SHP77 treated with DMSO at 0.1 percent for 48 hours (cell line): ENCODE results near the gene PLA2G4C.
"Not testable (repeated sequence)": the region's sequence is repeated elsewhere in the genome, so short reads cannot be mapped to it uniquely, and the experiment has no call there.

ENCODE experiments used
- DNase-seq: peaks from one replicate; lab custom pipeline; 2025; lab: John Stamatoyannopoulos, UW

Gene PLA2G4C

DNA sequence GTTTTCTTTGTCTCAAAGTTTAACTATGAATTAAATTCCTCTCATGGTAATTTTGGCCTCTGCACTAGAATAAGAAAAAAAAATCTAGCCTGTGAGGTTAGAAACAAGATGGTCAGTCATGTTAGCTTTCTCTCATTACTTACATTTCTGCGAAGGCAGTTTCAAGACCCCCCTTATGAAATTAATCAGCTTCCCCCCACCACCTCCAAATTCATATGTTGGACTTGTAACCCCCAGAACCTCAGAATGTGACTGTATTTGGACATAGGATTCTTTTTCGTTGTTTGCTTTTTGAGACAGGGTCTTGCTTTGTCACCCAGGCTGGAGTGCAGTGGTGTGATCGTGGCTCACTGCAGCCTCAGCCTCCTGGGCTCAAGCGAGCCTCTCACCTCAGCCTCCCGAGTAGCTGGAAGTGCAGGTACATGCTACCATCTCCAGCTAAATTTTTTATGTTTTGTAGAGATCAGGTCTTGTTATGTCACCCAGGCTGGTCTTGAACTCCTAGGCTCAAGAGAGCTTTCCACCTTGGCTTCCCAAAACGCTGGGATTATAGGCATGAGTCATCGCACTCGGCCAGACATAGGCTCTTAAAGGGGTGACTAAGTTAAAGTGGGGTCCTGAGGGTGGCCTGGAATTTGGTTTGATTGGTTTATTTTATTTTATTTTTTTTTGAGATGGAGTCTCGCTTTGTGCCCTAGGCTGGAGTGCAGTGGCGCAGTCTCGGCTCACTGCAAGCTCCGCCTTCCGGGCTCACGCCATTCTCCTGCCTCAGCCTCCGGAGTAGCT lies 1.4 kb downstream of the PLA2G4C start:
- no peak for DNase-seq

DNA sequence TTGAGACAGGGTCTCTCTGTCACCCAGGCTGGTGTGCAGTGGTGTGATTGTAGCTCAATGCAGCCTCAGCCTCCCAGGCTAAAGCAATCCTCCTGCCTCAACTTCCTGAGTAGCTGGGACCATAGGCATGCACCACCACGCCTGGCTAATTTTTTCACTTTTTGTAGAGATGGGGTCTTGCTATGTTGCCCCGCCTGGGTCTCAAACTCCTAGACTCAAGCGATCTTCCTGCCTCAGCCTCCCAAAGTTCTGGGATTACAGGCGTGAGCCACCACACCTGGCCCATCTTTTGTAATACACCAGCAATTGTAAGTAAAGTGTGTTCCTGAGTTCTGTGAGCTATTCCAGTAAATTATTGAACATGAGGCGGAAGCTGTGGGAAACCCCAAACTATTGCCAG lies 6.7 kb downstream of the PLA2G4C start:
- DNase-seq, result no peak

DNA sequence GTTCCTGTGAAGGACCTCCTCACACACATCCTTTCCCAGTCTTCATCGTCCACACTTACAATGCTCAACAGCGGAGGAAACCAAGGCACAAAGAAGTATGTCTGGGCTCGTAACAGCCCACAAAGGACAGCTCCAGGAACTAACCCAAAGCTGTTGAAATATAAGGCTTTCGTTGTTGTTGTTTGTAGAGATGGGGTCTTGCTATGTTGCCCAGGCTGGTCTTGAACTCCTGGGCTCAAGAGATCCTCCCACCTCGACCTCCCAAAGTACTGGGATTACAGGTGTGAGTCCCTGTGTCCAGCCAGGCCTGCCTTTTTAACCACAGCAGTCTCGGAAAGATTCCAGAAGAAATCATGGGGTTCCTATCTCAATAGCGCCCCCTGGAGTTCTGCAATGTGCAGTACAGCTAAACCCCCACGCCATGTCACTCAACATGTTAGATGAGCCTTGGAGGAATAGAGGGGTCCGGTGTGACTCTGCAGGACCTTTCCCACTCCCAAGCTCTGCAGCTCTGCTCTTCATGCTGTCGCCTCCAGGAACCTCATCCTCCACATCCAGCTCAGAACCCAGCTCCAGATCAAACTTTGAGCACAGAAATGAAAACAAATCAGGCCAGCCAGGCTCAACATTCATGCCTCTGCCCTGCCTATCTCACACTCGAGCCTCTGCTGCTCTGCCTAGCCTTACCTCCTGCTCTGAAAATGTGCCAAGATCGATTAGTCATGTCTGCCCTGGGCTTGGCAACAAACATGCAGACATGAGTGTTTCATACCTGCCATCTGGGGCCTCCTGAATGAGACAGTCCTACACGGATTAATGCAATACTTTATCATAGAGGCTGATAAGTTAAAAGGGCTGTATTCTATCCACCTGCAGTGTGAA lies 7.5 kb downstream of the PLA2G4C start:
- peak; percentile 15 for DNase-seq

DNA sequence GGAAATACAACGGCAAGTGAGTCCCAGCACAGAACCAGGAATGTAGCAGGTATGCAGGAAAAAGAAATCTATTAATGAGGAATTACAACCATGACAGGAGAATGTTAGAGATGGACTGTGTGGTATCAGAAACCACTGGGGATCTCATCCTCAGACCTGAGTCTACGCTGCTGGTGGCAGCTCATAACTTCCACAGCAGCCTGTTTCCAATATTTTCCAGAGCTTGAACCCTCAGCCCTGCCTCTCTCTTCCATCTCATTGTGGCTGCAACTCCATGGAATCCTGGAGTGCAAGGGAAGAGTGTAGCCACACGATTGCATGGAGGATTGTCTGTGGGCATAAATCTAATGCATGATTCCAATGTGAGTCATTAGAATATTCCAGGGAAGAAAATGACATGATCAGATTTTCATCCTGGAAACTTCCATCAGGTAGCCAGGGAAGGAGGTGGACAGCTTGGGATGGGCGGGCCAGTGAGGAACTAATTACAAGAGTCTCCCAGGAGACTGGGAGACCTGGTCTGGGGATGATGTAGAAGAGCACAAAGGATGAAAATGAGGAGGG lies 14.9 kb downstream of the PLA2G4C start:
- no peak for DNase-seq

DNA sequence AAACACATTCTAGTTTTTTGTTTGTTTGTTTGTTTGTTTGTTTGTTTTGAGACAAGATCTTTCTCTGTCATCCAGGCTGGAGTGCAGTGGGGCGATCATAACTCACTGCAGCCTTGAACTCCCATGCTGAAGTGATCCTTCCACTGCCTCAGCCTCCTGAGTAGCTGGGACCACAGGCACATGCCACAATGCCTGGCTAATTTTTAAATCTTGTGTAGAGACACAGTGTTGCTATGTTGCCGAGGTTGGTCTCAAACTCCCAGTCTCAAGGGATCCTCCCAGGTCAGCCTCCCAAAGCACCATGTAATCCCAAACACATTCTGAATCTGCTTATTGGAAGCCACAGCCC lies 15.8 kb downstream of the PLA2G4C start:
- DNase-seq, result no peak

DNA sequence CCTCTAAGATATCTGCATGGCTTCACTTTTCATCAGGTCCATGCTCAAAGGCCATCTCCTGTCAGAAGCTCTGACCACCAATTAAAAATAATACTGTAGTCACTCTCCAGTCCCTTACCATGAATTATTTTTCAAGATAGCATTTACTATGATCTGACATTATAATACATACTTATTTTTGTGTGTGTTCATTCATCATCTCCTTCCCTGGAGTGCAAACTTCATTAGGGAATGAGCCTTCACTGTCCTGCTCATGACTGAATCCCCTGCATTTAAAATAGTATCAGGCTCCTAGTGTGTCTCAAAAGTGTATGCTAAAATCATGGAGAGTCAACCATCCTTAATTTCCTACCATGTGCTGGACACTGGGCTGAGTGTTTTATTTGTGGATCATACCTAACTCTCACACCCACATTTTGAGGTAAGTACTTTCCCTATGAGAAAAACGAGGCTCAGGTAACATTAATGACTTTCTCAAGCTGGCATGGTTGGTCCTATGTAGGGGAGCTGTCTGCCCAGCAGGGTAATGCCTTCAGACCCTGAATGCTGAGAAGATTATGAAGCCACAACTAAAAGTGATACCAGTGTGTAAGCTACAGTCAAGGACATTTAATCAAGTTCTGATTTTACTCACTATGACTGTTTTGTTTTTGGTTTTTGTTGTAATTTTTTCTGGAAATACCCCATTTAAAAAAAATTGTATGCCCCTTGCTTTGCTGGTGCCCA lies 16.3 kb downstream of the PLA2G4C start:
- DNase-seq, result no peak

DNA sequence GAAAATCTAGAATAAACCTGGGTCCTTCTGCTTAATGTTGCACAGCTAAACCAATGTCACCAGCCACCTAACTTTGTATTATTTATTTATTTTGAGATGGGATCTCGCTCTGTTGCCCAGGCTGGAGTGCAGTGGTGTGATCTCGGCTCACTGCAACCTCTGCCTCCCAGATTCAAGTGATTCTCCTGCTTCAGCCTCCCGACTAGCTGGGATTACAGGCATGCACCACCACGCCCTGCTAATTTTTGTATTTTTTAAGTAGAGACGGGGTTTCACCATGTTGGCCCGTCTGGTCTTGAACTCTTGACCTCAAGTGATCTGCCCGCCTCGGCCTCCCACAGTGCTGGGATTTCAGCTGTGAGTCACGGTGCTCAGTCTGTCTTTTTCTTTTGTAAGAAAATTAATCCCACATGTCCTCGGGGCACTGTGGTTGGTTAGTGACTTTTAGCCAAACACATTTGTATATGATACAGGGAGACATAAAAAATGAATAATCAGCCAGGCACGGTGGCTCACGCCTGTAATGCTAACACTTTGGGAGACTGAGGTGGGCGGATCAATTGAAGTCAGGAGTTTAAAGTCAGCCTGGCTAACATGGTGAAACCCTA lies 19.4 kb downstream of the PLA2G4C start:
- not testable (repeated sequence) for DNase-seq

DNA sequence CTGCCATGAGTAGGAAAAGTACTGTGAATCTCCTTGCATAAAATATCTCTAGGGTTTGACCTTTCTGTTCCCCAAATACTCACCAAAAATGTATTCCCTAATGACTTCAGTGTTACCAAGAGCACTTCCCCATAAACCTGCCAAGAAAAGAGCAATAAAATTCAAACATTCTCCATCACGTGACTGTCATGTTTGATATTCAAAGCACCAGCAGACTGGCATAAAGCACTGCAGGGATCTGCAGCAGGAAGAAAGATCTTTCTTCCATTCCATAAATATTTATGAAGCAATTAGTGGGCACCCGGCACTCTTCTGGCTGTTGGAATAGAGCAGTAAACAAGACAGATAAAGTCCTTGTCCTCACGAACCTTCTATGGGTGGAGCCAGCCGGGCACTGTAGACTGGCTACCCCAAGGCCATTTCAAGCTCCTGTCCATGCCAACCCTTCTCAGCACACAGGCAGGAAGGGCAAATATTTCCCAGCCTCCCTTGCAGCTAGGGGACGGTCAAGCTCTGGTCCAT lies 20.3 kb downstream of the PLA2G4C start:
- DNase-seq, result no peak

DNA sequence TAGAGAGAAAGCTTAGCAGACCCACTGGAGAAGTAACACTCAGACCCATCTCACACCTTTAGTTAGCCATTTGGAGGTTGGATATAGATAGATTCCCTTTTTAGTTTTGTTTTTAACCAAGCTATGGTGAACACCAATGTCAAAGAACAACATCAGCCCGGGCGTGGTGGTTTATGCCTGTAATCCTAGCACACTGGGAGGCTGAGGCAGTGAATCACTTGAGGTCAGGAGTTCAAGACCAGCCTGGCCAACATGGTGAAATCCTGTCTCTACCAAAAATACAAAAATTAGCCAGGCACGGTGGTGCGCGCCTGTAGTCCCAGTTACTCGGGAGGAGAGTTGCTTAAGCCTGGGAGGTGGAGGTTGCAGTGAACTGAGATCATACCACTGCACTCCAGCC lies 21.6 kb downstream of the PLA2G4C start:
- DNase-seq, result not testable (repeated sequence)

DNA sequence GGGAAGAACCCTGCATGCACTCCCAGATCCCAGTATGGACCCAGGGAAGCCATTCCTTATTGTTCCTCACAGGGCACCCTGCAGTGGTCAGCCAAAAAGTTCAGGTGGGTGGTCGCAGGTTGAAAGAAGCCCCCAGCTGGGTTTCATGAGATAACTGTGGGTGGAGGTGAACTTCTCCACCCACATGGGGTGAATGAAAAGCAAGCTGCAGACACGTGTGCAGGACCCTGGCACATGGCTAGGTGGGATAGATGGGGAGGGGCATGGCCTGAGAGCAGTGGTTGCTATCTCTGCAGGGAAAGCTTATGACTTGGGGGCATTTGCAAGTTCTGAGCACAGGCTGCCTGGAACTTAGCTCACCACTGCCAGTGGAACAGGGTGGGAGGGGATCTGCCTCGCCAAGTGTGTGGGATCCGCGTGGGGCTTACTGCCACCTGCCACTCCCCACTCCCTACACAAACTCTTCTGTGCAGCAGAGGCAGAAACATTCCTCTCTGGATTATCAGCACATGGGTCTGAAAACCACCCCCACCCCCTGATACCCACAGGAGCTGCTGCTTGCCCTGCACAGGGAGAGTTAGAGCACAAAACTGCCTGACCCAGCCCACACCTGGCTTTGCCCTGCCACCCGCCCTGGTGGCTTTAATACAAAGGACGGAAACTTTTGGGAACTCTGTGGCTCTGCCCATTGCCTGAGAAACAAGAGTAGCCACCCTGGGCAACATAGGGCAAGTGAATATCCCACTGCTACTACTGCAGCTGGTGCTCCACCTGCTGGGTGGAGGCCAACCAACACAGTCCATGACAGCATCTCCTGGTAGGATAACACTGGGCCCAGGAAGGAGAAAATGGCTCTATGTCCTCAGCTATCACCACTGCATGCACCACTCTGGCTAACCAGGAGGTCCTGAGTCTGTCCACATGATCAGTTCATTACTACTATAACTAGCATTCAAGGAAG lies 24.4 kb downstream of the PLA2G4C start:
- no peak for DNase-seq

DNA sequence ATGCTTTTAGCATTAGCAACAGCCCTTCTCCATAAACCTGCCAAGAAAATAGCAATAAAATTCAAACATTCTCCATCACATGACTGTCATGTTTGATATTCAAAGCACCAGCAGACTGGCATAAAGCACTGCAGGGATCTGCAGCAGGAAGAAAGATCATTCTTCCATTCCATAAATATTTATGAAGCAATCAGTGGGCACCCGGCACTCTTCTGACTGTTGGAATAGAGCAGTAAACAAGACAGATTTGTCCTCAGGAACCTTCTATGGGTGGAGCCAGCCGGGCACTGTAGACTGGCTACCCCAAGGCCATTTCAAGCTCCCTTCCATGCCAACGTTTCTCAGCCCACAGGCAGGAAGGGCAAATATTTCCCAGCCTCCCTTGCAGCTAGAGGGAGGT lies 25.5 kb downstream of the PLA2G4C start:
- DNase-seq, result no peak

DNA sequence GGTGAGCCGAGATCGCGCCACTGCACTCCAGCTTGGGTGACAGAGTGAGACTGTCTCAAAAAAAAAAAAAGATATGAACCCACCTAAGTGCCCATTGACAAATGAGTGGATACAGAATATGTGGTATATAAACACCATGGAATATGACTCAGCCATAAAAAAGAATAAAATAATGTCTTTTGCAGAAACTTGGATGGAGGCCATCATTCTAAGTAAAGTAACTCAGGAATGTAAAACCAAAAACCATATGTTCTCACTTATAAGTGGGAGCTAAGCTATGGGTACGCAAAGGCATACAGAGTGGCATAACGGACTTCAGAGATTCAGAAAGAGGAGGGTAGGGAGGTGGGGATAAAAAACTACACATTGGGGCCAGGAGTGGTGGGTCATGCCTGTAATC lies 29.5 kb downstream of the PLA2G4C start:
- no peak for DNase-seq

DNA sequence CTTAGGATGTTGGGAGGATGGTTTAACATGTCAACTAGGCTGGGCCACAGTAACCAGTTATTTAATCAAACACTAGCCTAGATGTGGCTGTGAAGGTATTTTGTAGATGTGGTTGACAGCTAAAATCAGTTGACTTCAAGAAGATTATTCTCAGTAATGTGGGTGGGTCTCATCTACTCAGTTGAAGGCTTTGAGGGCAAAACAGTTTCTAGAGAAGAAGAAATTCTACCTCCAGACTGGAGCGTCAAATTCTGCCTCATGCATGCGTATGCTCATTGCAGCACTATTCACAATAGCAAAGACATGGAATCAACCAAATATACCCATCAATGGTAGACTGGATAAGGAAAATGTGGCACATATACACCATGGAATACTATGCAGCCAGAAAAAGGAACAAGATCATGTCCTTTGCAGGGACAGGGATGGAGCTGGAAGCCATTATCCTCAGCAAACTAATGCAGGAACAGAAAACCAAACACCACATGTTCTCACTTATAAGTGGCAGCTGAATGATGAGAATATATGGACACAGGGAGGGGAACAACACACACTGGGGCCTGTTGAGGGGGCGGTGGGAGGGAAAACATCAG lies 40.3 kb downstream of the PLA2G4C start:
- DNase-seq, result not testable (repeated sequence)

DNA sequence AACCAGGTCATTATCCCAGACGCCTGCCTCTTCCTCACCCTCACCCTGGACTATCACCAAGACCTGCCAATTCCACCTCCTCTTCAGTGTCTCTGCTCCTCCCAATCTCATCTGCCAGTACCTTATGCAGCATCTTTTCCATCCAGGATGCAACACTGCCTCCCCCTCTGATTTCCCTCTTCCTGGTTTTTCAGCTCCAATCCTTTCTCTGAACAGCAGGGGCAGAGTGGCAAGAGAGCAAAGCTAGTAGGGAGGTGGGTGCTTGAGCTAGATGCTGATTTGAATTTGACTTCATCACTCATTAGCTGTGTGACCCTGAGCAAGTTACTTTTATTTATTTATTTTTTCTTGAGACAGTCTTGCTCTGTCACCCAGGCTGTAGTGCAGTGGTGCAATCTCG lies 41.2 kb downstream of the PLA2G4C start:
- no peak for DNase-seq

DNA sequence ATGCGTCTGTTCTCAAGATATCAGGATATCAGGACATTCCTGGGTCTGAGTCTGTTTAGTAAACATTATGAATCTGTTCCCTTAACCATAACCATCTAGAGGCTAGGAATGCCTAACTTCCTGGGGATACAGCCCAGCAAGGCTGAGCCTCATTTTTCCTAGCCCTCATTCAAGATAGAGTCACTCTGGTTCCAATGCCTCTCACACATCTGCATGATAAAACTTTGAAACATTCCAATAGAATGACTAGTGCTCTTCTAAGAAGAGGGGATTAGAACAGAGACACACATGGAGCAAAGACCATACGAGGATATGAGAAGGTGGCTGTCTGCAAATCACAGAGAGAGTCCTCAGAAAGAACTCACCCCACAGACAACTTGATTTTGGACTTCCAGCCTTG lies 46.1 kb downstream of the PLA2G4C start:
- no peak for DNase-seq

DNA sequence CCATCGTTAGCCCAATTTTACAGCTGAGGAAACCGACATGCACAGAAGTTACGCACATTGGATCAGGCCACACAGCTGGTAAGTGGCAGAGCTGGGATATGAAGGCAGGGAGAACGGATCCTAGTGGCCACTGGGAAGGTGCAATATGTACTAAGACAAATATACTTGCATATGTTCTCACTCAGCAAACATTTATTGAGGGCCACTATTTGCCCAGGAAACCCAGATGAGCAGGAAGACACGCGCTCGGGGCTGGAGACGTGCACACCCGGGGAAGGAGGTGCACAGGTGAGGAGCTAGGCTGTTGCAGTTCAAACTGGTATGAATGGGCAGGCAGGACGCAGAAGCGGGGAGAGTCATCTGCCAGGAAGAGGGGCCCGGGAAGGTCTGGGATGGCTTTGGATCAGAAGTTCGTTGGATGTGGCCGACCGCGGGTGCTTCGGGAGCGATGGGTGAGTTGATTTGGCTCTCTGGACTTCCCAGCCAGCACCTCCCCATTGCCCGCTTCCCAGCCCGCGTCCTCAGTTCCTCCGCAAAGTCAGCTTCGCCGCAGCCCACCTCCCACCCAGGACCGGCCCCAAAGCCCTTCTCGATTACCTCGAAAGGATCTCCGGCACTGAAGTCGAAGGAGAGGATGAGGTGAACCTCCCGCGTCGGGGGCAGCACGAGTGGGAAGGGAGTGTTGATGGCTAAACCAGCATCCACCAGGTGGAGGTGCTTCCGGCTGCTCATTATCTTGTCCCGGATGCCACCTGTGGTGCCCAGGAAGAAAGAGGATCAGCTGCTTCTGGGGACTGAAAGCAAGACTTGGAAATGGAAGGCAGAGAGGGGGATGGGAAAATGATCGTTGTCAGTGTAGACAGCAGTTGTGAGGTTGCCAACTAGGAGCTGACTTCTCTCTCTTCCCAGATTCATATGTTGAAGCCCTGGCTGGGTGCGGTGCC lies 48.9 kb downstream of the PLA2G4C start:
- no peak for DNase-seq

DNA sequence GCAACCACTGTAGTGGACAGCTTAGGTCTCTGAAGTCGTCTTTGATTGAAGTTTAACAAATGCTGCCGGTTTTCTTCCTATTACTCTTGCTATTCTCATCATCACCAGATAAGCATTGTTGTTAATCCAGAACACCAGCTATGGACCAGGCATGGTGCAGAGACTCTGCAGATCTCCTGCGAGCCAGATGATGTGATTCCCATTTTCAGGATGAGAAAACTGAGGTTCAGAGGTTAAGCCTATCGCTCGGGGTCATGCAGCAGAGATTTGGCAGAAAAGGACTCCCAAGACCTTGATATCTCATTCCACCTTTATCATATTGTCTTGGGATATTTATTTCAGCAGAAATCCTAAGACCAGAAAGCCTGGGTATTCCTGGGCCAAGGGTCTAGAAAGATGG lies 50.2 kb downstream of the PLA2G4C start:
- DNase-seq, result no peak

DNA sequence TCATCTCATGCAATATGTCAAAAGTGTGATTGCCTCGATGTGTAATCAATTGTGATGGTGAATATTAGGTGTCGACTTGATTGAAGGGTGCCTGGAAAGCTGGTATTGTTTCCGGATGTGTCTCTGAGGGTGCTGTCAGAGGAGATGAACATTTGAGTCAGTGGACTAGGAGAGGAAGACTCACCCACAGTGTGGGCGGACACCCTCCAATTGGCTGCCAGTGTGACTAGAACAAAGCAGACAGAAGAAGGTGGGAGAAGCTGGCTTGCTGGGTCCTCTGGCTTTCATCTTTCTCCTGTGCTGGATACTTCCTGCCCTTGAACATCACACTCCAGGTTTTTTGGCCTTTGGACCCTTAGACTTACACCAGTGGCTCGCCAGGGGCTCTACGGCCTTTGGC lies 51.3 kb downstream of the PLA2G4C start:
- DNase-seq, result no peak

DNA sequence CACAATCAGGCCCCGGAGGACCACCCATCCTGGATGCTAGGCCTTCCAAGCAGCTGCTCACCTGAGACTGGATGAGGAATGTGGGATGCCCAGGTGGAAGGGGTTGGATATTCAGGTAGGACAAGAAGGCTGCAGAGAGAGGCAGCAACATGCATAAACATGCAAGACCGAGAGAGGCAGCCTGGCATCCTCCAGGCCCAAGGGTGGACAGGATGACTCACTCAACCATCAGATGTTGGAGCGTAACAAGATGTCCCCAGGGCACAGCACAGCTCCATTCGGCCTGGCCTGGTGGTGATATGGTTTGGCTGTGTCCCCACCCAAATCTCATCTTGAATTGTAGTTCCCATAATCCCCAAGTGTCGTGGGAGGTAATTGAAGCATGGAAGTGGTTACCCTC lies 56.8 kb downstream of the PLA2G4C start:
- DNase-seq, result no peak
